GM21381 (cell line): ENCODE measurements around the gene SENP3.

ENCODE experiments used
- ATAC-seq: cut with Tn5 transposase; IDR thresholded peaks from one replicate; pipeline ENCODE4 v1.9.1; 2021; ENCODE audit warnings: mild to moderate bottlenecking, moderate library complexity; ENCODE audit not compliant: unreplicated experiment

The SENP3 gene

GRCh38 chr17:7561589-7562207, at the start of gene SENP3:
Gene SENP3, plus strand, starts transcription at chr17:7561919. Its CDS starts 1,158 bp downstream, at chr17:7563077.
- peak; percentile 67 for ATAC-seq

- no peak for ATAC-seq
Observed at GRCh38 chr17:7512105-7512504, 49.6 kb upstream of the SENP3 start.

- no peak for ATAC-seq
Observed at GRCh38 chr17:7512824-7513540, 48.7 kb upstream of the SENP3 start.

GRCh38 chr17:7513850-7514419, 47.8 kb upstream of the SENP3 start:
- no peak for ATAC-seq

GRCh38 chr17:7515911-7516610, 45.7 kb upstream of the SENP3 start:
- ATAC-seq, result no peak

- ATAC-seq, result no peak
Observed at GRCh38 chr17:7523033-7523432, 38.7 kb upstream of the SENP3 start.

- no peak for ATAC-seq
Observed at GRCh38 chr17:7528842-7529241, 32.9 kb upstream of the SENP3 start.

GRCh38 chr17:7530023-7530900, 31.5 kb upstream of the SENP3 start:
- ATAC-seq, result no peak

- no peak for ATAC-seq
Observed at GRCh38 chr17:7538050-7538449, 23.7 kb upstream of the SENP3 start.

- ATAC-seq, result no peak
Observed at GRCh38 chr17:7538891-7539545, 22.7 kb upstream of the SENP3 start.

- no peak for ATAC-seq
Observed at GRCh38 chr17:7541074-7541621, 20.6 kb upstream of the SENP3 start.

- no peak for ATAC-seq
Observed at GRCh38 chr17:7544911-7545310, 16.8 kb upstream of the SENP3 start.

- no peak for ATAC-seq
Observed at GRCh38 chr17:7548585-7549400, 12.9 kb upstream of the SENP3 start, which contains the start of gene TNFSF12. Gene TNFSF12, plus strand, starts transcription at chr17:7549058. Its CDS starts 96 bp downstream, at chr17:7549154.

GRCh38 chr17:7549401-7550055, 12.2 kb upstream of the SENP3 start:
- ATAC-seq, result no peak

GRCh38 chr17:7550344-7550743, 11.4 kb upstream of the SENP3 start:
- ATAC-seq, result no peak

GRCh38 chr17:7551396-7551795, 10.3 kb upstream of the SENP3 start:
- ATAC-seq, result no peak

- peak; percentile 74 for ATAC-seq
Observed at GRCh38 chr17:7552621-7553051, 9.1 kb upstream of the SENP3 start.

- ATAC-seq, result no peak
Observed at GRCh38 chr17:7553356-7553755, 8.4 kb upstream of the SENP3 start.
